ENCODE results near the gene TWNK. TPM values are rescaled to one million over a fixed set of nuclear protein-coding genes. Genes with fewer than 3 reads are reported as not detected.

TWNK gene
- total and polyA plus RNA-seq, 9 of the 15 experiments (the other 6 are each of a cell fraction or from before 2014, with no cell fraction given), result 11.6 to 34.7 (median 17.4) TPM

- Histone ChIP-seq H3K9me3 (replicated peaks; ENCODE audit: control insufficient read depth, insufficient read depth, low read depth, low read length) (no peaks in the 10 kb centered on the region), H3K27ac (ENCODE audit: extremely low read depth, low read depth, low read length) (no peak overlapping the region), H3K4me3 (no peak overlapping the region), H3K79me2 (ENCODE audit: control insufficient read depth, insufficient read depth, low read length) (no peaks in the 10 kb centered on the region), H4K20me1 (replicated peaks; ENCODE audit: control insufficient read depth, insufficient read depth, low read length) (no peaks in the 10 kb centered on the region; the same call in 1 of the 2 replicates), H3K9me1 (ENCODE audit: control insufficient read depth, insufficient read depth, low read length) (no peaks in the 10 kb centered on the region), H3K27me3 (ENCODE audit: control insufficient read depth in 2 of 2, insufficient read depth in 2 of 2, low read length in 2 of 2) (no peaks in the 10 kb centered on the region), H3K36me3 (ENCODE audit: control insufficient read depth, insufficient read depth, low read length) (peaks cover 17% of the 10 kb centered on the region; the same call in 2 of the 3 replicates), H3K4me1 (replicated peaks in 1 of 2; ENCODE audit: control insufficient read depth in 2 of 2, insufficient read depth in 2 of 2, low read length in 2 of 2) (peaks cover 0 to 4% of the 10 kb centered on the region in 2 experiments; a peak in 2 of 5 replicates), H3K4me2 (ENCODE audit: insufficient read depth, low read length) (no peak overlapping the region), H2AFZ (ENCODE audit: low read depth, low read length) (no peak overlapping the region), H3K9ac (ENCODE audit: insufficient read depth in 1 of 2, low read depth in 2 of 2, low read length in 2 of 2) (no peak overlapping the region)
- no peak for FAIRE-seq
- no peak for ATAC-seq
- no peak for DNase-seq (ENCODE audit: extremely low read depth in 1 of 4, low spot score in 3 of 4)
- BruUV-seq (replicated peaks), result no TSS peak
- POLR2A ChIA-PET, result no interaction called here
- TF ChIP-seq MBD2 (IDR thresholded peaks at IDR 0.05; ENCODE audit: borderline replicate concordance, low read depth), result no peak
- TF ChIP-seq ESRRA (IDR thresholded peaks at IDR 0.05; ENCODE audit: borderline replicate concordance, low read depth), result no peak
- TF ChIP-seq ZNF699 (CRISPR knock-in tag; IDR thresholded peaks at IDR 0.05; ENCODE audit: insufficient replicate concordance), result no peak
- TF ChIP-seq WHSC1 (IDR thresholded peaks at IDR 0.05; ENCODE audit: low read length), result no peak
- no peak for TF ChIP-seq KAT7 (CRISPR knock-in tag; IDR thresholded peaks at IDR 0.05; ENCODE audit: borderline replicate concordance)
- TF ChIP-seq NFIX (CRISPR knock-in tag; IDR thresholded peaks at IDR 0.05; ENCODE audit: low read depth), result no peak
- no peak for TF ChIP-seq DNMT1 (IDR thresholded peaks at IDR 0.05)
- no peak for TF ChIP-seq SMAD4 (CRISPR knock-in tag; conservative IDR thresholded peaks at IDR 0.05)
- no peak for TF ChIP-seq MYC (IDR thresholded peaks at IDR 0.05; ENCODE audit: low read depth, low read length)
- TF ChIP-seq MYC (CRISPR knock-in tag; IDR thresholded peaks at IDR 0.05; ENCODE audit: borderline replicate concordance, low read depth), result no peak
- CTCF ChIA-PET (ENCODE audit: low intra/inter-chr PET ratio), result no interaction called here
- intact Hi-C loops (cut with micrococcal nuclease), result no loop called here
- in situ Hi-C loops (cut with MboI), result loop anchor here (25.0 kb wide), 1 partner anchor 1057 kb away; no protein-coding TSS in a partner anchor
- 80% methylated on average over 2 of the region's 2 CpGs for WGBS (ENCODE audit: insufficient coverage, low coverage, missing lambda C conversion rate)
Observed at GRCh38 chr10:100980311-100980710, 7.0 kb upstream of the TWNK start.

Measured in K562 (cell line).